GM13976 (cell line): ENCODE results near the gene CTDSP1.

Source experiments
- DNase-seq: peaks from one replicate; pipeline ENCODE4 v3.0.0; 2012; ENCODE audit warnings: low spot score
- in situ Hi-C: fragments of 300-500 bp; cut with MboI; formaldehyde crosslinking; loops from one replicate; pipeline ENCODE4 v1.12.0; 2022; ENCODE audit warnings: low sequenced_read_pairs, mixed read lengths, inconsistent platforms; ENCODE audit not compliant: unreplicated experiment
- TF ChIP-seq, protein P1 (sequence below): IDR thresholded peaks from 2 replicates; pipeline ENCODE4 v1.5.1; 2012; ENCODE audit warnings: borderline replicate concordance, mild to moderate bottlenecking; ENCODE audit not compliant: insufficient read depth; ENCODE audit errors: extremely low read depth, missing control alignments, control extremely low read depth

The CTDSP1 gene

GRCh38 chr2:218444692-218445357 lies 45.2 kb downstream of the CTDSP1 start:
- TF ChIP-seq, protein P1, sequence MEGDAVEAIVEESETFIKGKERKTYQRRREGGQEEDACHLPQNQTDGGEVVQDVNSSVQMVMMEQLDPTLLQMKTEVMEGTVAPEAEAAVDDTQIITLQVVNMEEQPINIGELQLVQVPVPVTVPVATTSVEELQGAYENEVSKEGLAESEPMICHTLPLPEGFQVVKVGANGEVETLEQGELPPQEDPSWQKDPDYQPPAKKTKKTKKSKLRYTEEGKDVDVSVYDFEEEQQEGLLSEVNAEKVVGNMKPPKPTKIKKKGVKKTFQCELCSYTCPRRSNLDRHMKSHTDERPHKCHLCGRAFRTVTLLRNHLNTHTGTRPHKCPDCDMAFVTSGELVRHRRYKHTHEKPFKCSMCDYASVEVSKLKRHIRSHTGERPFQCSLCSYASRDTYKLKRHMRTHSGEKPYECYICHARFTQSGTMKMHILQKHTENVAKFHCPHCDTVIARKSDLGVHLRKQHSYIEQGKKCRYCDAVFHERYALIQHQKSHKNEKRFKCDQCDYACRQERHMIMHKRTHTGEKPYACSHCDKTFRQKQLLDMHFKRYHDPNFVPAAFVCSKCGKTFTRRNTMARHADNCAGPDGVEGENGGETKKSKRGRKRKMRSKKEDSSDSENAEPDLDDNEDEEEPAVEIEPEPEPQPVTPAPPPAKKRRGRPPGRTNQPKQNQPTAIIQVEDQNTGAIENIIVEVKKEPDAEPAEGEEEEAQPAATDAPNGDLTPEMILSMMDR: no peak
- in situ Hi-C loops: no loop called here
- DNase-seq: no peak

DNA sequence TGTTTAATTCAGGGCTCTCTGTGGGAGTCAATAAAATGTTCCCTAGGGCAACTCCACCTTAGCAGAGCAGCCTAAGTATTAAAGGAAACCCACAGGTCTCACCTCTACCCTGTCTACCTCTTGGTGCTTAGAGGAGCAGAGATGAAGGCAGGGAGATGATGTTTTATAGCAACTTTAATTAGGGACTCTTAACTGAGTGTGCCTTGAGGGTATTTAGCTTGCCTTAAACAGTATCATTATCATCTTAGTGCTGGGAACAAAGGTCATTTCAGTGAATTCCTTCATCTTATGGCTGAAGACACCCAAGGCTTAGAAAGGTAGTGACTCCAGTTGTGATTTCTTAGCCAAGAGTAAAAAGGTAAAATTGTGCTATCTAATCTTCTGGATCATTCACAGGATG lies 45.9 kb downstream of the CTDSP1 start:
- in situ Hi-C loops: no loop called here
- TF ChIP-seq, protein P1: no peak

GRCh38 chr2:218446547-218446946 lies 46.9 kb downstream of the CTDSP1 start:
- no peak for DNase-seq
- TF ChIP-seq, protein P1: no peak
- in situ Hi-C loops: no loop called here

More for the DNA sequence above, 45.9 kb downstream of the CTDSP1 start:
- no peak for DNase-seq

- no peak for DNase-seq
- in situ Hi-C loops: no loop called here
- TF ChIP-seq, protein P1: no peak
These were observed 47.4 kb downstream of the CTDSP1 start for GRCh38 chr2:218447072-218447471.

- TF ChIP-seq, protein P1: no peak
- no peak for DNase-seq
- in situ Hi-C loops: no loop called here
These were observed 49.3 kb downstream of the CTDSP1 start for GRCh38 chr2:218448934-218449333.

GRCh38 chr2:218452079-218452478 lies 52.4 kb downstream of the CTDSP1 start:
- in situ Hi-C loops: no loop called here
- TF ChIP-seq, protein P1: no peak
- DNase-seq: no peak
